ACC112 (cell line): Measurements from ENCODE around the gene TBCK.
"Not testable (repeated sequence)": the region's sequence is repeated elsewhere in the genome, so short reads cannot be mapped to it uniquely, and the experiment has no call there.

Experiments used
- H2AFZ ChIP-seq: fragments of 200-600 bp; sonication (generic); one replicate; pipeline ENCODE4 v1.6.0; 2017; ENCODE audit warnings: antibody characterized with exemption, low read length; ENCODE audit not compliant: unreplicated experiment
- H3K27ac ChIP-seq: fragments of 200-600 bp; sonication (generic); 2 replicates; pipeline ENCODE4 v1.5.1; 2014; ENCODE audit warnings: low read depth, mild to moderate bottlenecking, antibody characterized with exemption, low read length, moderate library complexity
- H3K27me3 ChIP-seq: fragments of 200-600 bp; sonication (generic); 2 replicates; pipeline ENCODE4 v1.6.1; 2014; ENCODE audit warnings: mild to moderate bottlenecking, antibody characterized with exemption, low read length, moderate library complexity, mixed read lengths; ENCODE audit not compliant: insufficient read depth
- H3K36me3 ChIP-seq: fragments of 200-600 bp; sonication (generic); 2 replicates; pipeline ENCODE4 v1.6.1; 2016; ENCODE audit warnings: mild to moderate bottlenecking, antibody characterized with exemption, low read length, moderate library complexity, mixed read lengths; ENCODE audit not compliant: insufficient read depth
- H3K4me1 ChIP-seq: fragments of 200-600 bp; sonication (generic); one replicate; pipeline ENCODE4 v1.6.1; 2016; ENCODE audit warnings: low read length, mixed read lengths; ENCODE audit not compliant: insufficient read depth, unreplicated experiment, control insufficient read depth
- H3K4me3 ChIP-seq: fragments of 200-600 bp; sonication (generic); 2 replicates; pipeline ENCODE4 v1.5.1; 2014; ENCODE audit warnings: mild to moderate bottlenecking, low read depth, low read length
- H3K79me2 ChIP-seq: fragments of 200-600 bp; sonication (generic); one replicate; pipeline ENCODE4 v1.6.0; 2016; ENCODE audit warnings: low read length; ENCODE audit not compliant: control insufficient read depth, unreplicated experiment, insufficient read depth

Gene TBCK

DNA sequence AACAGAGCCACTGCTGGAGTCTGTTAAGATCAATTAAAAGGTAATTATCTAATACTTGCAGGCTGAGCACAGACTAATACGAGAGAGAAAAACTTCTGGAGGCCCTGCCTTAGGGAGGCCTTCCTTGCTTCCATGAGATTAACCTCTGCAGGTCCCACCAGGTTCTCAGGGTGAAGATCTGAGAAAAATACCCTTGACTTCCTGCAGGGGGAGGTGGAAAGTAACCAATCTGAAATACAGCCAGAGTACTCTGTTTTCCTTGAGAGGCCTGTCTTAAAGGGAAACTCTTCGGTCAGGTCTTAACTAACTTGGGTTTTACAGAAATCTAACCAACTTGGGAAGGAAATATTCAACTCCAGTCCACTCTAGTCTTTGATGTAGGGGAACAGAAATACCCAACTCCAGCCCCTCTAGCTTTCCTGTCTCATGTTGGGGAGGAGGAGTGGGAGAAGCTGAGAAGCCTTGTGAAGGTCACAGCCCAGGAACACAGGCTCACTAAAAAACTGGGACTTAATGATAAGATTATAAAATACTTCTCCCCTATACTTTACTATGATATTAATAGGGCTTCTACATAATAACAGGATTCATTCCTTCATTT is 77.1 kb downstream of the TBCK start:
- Histone ChIP-seq H3K36me3 (peaks cover 4% of the 10 kb centered on the region), H2AFZ (peak overlapping the region; percentile 54), H3K4me1 (no peaks in the 10 kb centered on the region), H3K27ac (no peak overlapping the region), H3K79me2 (no peaks in the 10 kb centered on the region), H3K4me3 (no peak overlapping the region), H3K27me3 (no peaks in the 10 kb centered on the region)

- no peak overlapping the region for H3K4me3 ChIP-seq
- no peaks in the 10 kb centered on the region for H3K79me2 ChIP-seq
- no peak overlapping the region for H2AFZ ChIP-seq
- H3K36me3 ChIP-seq = peaks cover 23% of the 10 kb centered on the region
- no peak overlapping the region for H3K27ac ChIP-seq
- no peaks in the 10 kb centered on the region for H3K27me3 ChIP-seq
- H3K4me1 ChIP-seq = no peaks in the 10 kb centered on the region
Observed at GRCh38 chr4:106231931-106232330, 84.1 kb downstream of the TBCK start.

- Histone ChIP-seq H3K36me3 (no peaks in the 10 kb centered on the region), H3K27me3 (no peaks in the 10 kb centered on the region), H3K4me3 (no peak overlapping the region), H2AFZ (no peak overlapping the region), H3K27ac (no peak overlapping the region), H3K4me1 (no peaks in the 10 kb centered on the region), H3K79me2 (no peaks in the 10 kb centered on the region)
Observed at GRCh38 chr4:106222548-106222947, 93.5 kb downstream of the TBCK start.

DNA sequence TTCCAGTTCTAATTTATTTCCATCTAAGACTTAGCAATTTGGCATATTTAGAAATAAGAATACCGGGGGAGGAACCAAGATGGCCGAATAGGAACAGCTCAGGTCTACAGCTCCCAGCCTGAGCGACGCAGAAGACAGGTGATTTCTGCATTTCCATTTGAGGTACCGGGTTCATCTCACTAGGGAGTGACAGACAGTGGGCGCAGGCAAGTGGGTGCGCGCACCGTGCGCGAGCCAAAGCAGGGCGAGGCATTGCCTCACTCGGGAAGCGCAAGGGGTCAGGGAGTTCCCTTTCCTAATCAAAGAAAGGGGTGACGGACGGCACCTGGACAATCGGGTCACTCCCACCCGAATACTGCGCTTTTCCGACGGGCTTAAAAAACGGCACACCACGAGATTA is 102.7 kb downstream of the TBCK start:
- H3K27me3 ChIP-seq, H3K4me3 ChIP-seq, H3K36me3 ChIP-seq: not testable (repeated sequence)

GRCh38 chr4:106210021-106210420 is 106.0 kb downstream of the TBCK start:
- no peaks in the 10 kb centered on the region for H3K27me3 ChIP-seq
- no peak overlapping the region for H3K27ac ChIP-seq
- no peak overlapping the region for H2AFZ ChIP-seq
- H3K36me3 ChIP-seq = 0 out of 2 replicates have a peak, but pooled peaks cover 4% of the 10 kb centered on the region
- no peak overlapping the region for H3K4me3 ChIP-seq
- H3K79me2 ChIP-seq = no peaks in the 10 kb centered on the region
- H3K4me1 ChIP-seq = no peaks in the 10 kb centered on the region

More for the DNA sequence above, 102.7 kb downstream of the TBCK start:
- H3K27ac ChIP-seq, H2AFZ ChIP-seq, H3K4me1 ChIP-seq, H3K79me2 ChIP-seq: not testable (repeated sequence)

GRCh38 chr4:106208481-106209460 is 107.2 kb downstream of the TBCK start:
- H3K4me3 ChIP-seq = no peak overlapping the region
- H3K27me3 ChIP-seq = no peaks in the 10 kb centered on the region
- no peak overlapping the region for H3K27ac ChIP-seq
- no peaks in the 10 kb centered on the region for H3K4me1 ChIP-seq
- H2AFZ ChIP-seq = no peak overlapping the region
- 0 out of 2 replicates have a peak, but pooled peaks cover 4% of the 10 kb centered on the region for H3K36me3 ChIP-seq
- no peaks in the 10 kb centered on the region for H3K79me2 ChIP-seq

DNA sequence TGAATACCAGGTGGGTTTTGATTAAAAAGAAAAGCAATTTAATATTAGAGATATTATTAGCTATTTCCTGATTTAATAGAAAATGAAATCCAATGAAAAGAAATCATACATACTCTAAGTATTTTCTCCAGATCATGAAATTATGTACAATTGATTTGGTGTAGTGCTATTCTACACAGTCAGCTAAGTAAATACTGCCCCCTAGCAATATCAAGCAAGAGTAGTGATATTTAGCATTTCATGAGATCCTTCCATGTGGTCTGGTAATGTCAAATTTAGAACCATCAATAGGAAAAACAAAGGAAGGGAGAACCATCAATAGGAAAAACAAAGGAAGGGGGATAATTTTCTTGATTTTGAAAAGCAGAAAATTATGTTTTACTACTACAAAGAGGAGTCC is 114.6 kb downstream of the TBCK start:
- Histone ChIP-seq H3K4me1 (no peaks in the 10 kb centered on the region), H3K4me3 (no peak overlapping the region), H2AFZ (no peak overlapping the region), H3K36me3 (no peaks in the 10 kb centered on the region), H3K27ac (no peak overlapping the region), H3K79me2 (no peaks in the 10 kb centered on the region), H3K27me3 (no peaks in the 10 kb centered on the region)

- H3K27ac ChIP-seq = no peak overlapping the region
- H3K4me3 ChIP-seq = no peak overlapping the region
- no peaks in the 10 kb centered on the region for H3K27me3 ChIP-seq
- H3K36me3 ChIP-seq = 0 out of 2 replicates have a peak, but pooled peaks cover 10% of the 10 kb centered on the region
- no peaks in the 10 kb centered on the region for H3K79me2 ChIP-seq
- H2AFZ ChIP-seq = no peak overlapping the region
- no peaks in the 10 kb centered on the region for H3K4me1 ChIP-seq
Observed at GRCh38 chr4:106195435-106195950, 120.5 kb downstream of the TBCK start.

- 0 out of 2 replicates have a peak, but pooled peaks cover 10% of the 10 kb centered on the region for H3K36me3 ChIP-seq
- no peaks in the 10 kb centered on the region for H3K27me3 ChIP-seq
- no peak overlapping the region for H3K4me3 ChIP-seq
- H3K4me1 ChIP-seq = no peaks in the 10 kb centered on the region
- no peaks in the 10 kb centered on the region for H3K79me2 ChIP-seq
- H3K27ac ChIP-seq = no peak overlapping the region
- H2AFZ ChIP-seq = no peak overlapping the region
Observed at GRCh38 chr4:106194801-106195200, 121.2 kb downstream of the TBCK start.

- H3K36me3 ChIP-seq = 0 out of 2 replicates have a peak, but pooled peaks cover 10% of the 10 kb centered on the region
- H2AFZ ChIP-seq = no peak overlapping the region
- H3K27me3 ChIP-seq = no peaks in the 10 kb centered on the region
- no peaks in the 10 kb centered on the region for H3K4me1 ChIP-seq
- no peak overlapping the region for H3K27ac ChIP-seq
- no peaks in the 10 kb centered on the region for H3K79me2 ChIP-seq
- H3K4me3 ChIP-seq = no peak overlapping the region
Observed at GRCh38 chr4:106192131-106192530, 123.9 kb downstream of the TBCK start.
